A673 (cell line): Measurements from ENCODE around the gene PKNOX2. TPM values are rescaled to one million over a fixed set of nuclear protein-coding genes. Genes with fewer than 3 reads are reported as not detected.
A peak's percentile ranks its signal among the peaks of the same experiment; 100 is the strongest.

Source experiments
- BruUV-seq: library from RNA; stranded (reverse); fragments of 400-500 nt; replicated peaks from 2 replicates; lab custom pipeline; 2021; lab: Mats Ljungman, UMichigan
- CTCF ChIA-PET: fragments of 300-600 bp; sonication (Branson Sonifier 250); formaldehyde crosslinking; loops from one replicate; lab custom pipeline; 2022; ENCODE audit warnings: antibody characterized with exemption; lab: Charles Lee
- POLR2A ChIA-PET: fragments of 300-600 bp; sonication (Branson Sonifier 250); formaldehyde crosslinking; loops from one replicate; lab custom pipeline; 2022; ENCODE audit warnings: antibody characterized with exemption; ENCODE audit not compliant: low non-redundant PET; lab: Charles Lee
- DNase-seq: peaks from one replicate; pipeline ENCODE4 v3.0.0-alpha.2; 2015; ENCODE audit warnings: low spot score
- H3K27ac ChIP-seq: fragments of 200-600 bp; sonication (generic); 2 replicates; pipeline ENCODE4 v1.5.1; 2016; ENCODE audit warnings: mixed run types, low read depth, mild to moderate bottlenecking, mixed read lengths, antibody characterized with exemption, low read length; ENCODE audit not compliant: poor library complexity, severe bottlenecking
- H3K27me3 ChIP-seq: fragments of 200-600 bp; sonication (generic); replicated peaks from 2 replicates; pipeline ENCODE4 v1.6.1; 2017; ENCODE audit warnings: mixed run types, low read depth, mild to moderate bottlenecking, mixed read lengths, antibody characterized with exemption, low read length; ENCODE audit not compliant: insufficient read depth, poor library complexity
- H3K36me3 ChIP-seq: fragments of 200-600 bp; sonication (generic); 2 replicates; pipeline ENCODE4 v1.6.1; 2016; ENCODE audit warnings: mixed run types, mild to moderate bottlenecking, mixed read lengths, antibody characterized with exemption, low read length; ENCODE audit not compliant: insufficient read depth, poor library complexity, severe bottlenecking
- H3K4me1 ChIP-seq: fragments of 200-600 bp; sonication (generic); 2 replicates; pipeline ENCODE4 v1.6.1; 2017; ENCODE audit warnings: mixed run types, mild to moderate bottlenecking, mixed read lengths, antibody characterized with exemption, low read length; ENCODE audit not compliant: insufficient read depth, poor library complexity, severe bottlenecking
- H3K4me3 ChIP-seq: fragments of 200-600 bp; sonication (generic); 2 replicates; pipeline ENCODE4 v1.5.1; 2016; ENCODE audit warnings: low read depth, mixed run types, mild to moderate bottlenecking, mixed read lengths, low read length; ENCODE audit not compliant: poor library complexity, severe bottlenecking
- H3K9me3 ChIP-seq: fragments of 200-600 bp; sonication (generic); 2 replicates; pipeline ENCODE4 v1.6.1; 2016; ENCODE audit warnings: mixed run types, low read depth, mild to moderate bottlenecking, mixed read lengths, antibody characterized with exemption, low read length; ENCODE audit not compliant: poor library complexity, severe bottlenecking
- CTCF ChIP-seq: fragments of 300-800, 200-600 bp; sonication (generic); conservative IDR thresholded peaks from 2 replicates; pipeline ENCODE4 v1.5.1; 2017; ENCODE audit warnings: low read depth, mild to moderate bottlenecking, antibody characterized with exemption, low read length, moderate library complexity, mixed read lengths
- EZH2 ChIP-seq: fragments of 200-600 bp; sonication (generic); IDR thresholded peaks from 2 replicates; pipeline ENCODE4 v1.6.1; 2017; ENCODE audit warnings: borderline replicate concordance, low read depth, mild to moderate bottlenecking, mixed read lengths, antibody characterized with exemption, low read length; ENCODE audit not compliant: poor library complexity, severe bottlenecking
- intact Hi-C: fragments of 100-400 bp; cut with micrococcal nuclease; formaldehyde crosslinking; loops from one replicate; pipeline ENCODE4 v1.10.0; 2022; ENCODE audit not compliant: unreplicated experiment
- total RNA-seq: library from RNA; stranded (reverse); gene quantifications from 2 replicates; pipeline ENCODE4 v1.2.3, GENCODE V29; 2021

Gene PKNOX2
- total RNA-seq, 1 experiment from 2014 or later: 1.1 TPM

- ChIA-PET CTCF (interaction anchor here (0.6 to 1.2 kb wide), 3 partner anchors 8 to 535 kb away, joined by 4 to 6 read pairs (median 5); no protein-coding TSS in a partner anchor), POLR2A (no interaction called here)
- Histone ChIP-seq H3K27me3 (no peaks in the 10 kb centered on the region), H3K9me3 (no peaks in the 10 kb centered on the region), H3K27ac (no peak overlapping the region), H3K4me1 (no peaks in the 10 kb centered on the region), H3K36me3 (no peaks in the 10 kb centered on the region), H3K4me3 (no peak overlapping the region)
- DNase-seq: no peak
- no peak for TF ChIP-seq CTCF
- BruUV-seq: no TSS peak
- intact Hi-C loops: loop anchor here (5.0 kb wide), 1 partner anchor 469 kb away; no protein-coding TSS in a partner anchor
Observed at GRCh38 chr11:125431009-125431408, 266.5 kb downstream of the PKNOX2 start.

GRCh38 chr11:125431481-125431880, 266.9 kb downstream of the PKNOX2 start:
- H3K36me3 ChIP-seq: no peaks in the 10 kb centered on the region
- H3K4me1 ChIP-seq: no peaks in the 10 kb centered on the region
- CTCF ChIA-PET: interaction anchor here (1.0 to 1.2 kb wide), 3 partner anchors 8 to 340 kb away, joined by 3 to 6 read pairs (median 4); no protein-coding TSS in a partner anchor
- H3K27me3 ChIP-seq: no peaks in the 10 kb centered on the region
- no peaks in the 10 kb centered on the region for H3K9me3 ChIP-seq
- no peak overlapping the region for H3K4me3 ChIP-seq
- POLR2A ChIA-PET: no interaction called here
- intact Hi-C loops: loop anchor here (5.0 kb wide), 1 partner anchor 469 kb away; no protein-coding TSS in a partner anchor
- TF ChIP-seq CTCF: no peak
- TF ChIP-seq EZH2: no peak
- no peak overlapping the region for H3K27ac ChIP-seq
- no peak for DNase-seq
- no TSS peak for BruUV-seq

DNA sequence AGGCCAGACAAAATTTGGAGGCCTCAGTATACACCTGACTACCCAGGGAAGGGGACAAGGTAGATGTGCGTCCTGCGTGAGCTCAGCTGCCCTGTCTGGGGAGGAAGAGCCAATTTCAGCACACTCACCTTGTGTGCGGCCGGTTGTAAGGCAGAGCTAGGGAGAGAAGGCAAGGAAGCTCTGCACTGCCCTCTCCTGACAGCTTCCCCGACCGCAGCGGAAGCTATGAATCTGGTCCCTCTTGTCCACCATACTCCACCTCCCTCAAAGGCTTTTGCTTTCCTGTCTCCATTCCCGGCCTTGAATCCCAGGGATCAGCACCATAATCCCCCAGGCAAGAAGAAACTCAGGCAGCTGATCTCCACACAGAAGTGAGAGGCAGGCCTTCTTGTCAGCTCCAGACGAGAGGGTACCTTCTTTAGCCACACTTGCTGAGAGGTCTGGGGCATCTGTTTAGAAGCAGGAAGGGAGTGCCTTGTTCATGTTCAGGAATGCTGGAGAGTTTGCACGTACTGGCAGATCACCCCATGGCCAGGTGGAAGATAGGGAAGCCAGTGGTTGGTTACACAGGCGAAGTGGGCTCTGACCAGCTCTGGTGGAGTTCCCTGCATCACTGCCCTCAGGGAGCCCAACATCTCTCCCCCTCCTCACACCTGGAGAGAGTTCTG, 269.0 kb downstream of the PKNOX2 start:
- DNase-seq: peak; percentile 61
- Histone ChIP-seq H3K4me1 (no peaks in the 10 kb centered on the region), H3K36me3 (no peaks in the 10 kb centered on the region), H3K9me3 (no peaks in the 10 kb centered on the region), H3K27ac (no peak overlapping the region), H3K4me3 (no peak overlapping the region), H3K27me3 (peaks cover 1% of the 10 kb centered on the region)
- ChIA-PET POLR2A (no interaction called here), CTCF (interaction anchor here (0.6 to 1.0 kb wide), 2 partner anchors 38 to 343 kb away, joined by 5 to 6 read pairs; no protein-coding TSS in a partner anchor)
- no TSS peak for BruUV-seq
- intact Hi-C loops: loop anchor here (5.0 kb wide), 1 partner anchor 471 kb away; no protein-coding TSS in a partner anchor
- peak; percentile 72 for TF ChIP-seq CTCF
- no peak for TF ChIP-seq EZH2
